RWPE2 (cell line): ENCODE measurements around the gene KCND2.

Experiments
- ATAC-seq: fragments of 200-7000 bp; cut with Tn5 transposase; 3 replicates; pipeline ENCODE4 v1.9.1; 2021; ENCODE audit warnings: low read depth
- DNase-seq: peaks from one replicate; pipeline ENCODE4 v3.0.0-alpha.2; 2020; ENCODE audit warnings: low spot score
- H3K27ac ChIP-seq: fragments of 450-650 bp; 2 replicates; pipeline ENCODE4 v1.5.1; 2017; ENCODE audit warnings: mild to moderate bottlenecking; ENCODE audit not compliant: poor library complexity, severe bottlenecking
- H3K27me3 ChIP-seq: fragments of 250-450 bp; sonication (Bioruptor Pico); 2 replicates; pipeline ENCODE4 v1.5.1; 2021; ENCODE audit warnings: mild to moderate bottlenecking, moderate library complexity; ENCODE audit not compliant: insufficient read depth, poor library complexity, severe bottlenecking
- H3K36me3 ChIP-seq: fragments of 250-450 bp; sonication (Bioruptor Pico); 2 replicates; pipeline ENCODE4 v1.5.1; 2020; ENCODE audit warnings: low read depth, mild to moderate bottlenecking, moderate library complexity
- H3K4me1 ChIP-seq: fragments of 250-450 bp; sonication (Bioruptor Pico); 2 replicates; pipeline ENCODE4 v1.5.1; 2021; ENCODE audit warnings: mild to moderate bottlenecking, moderate library complexity; ENCODE audit not compliant: insufficient read depth, poor library complexity, severe bottlenecking
- H3K4me3 ChIP-seq: fragments of 250-450 bp; sonication (Bioruptor Pico); 2 replicates; pipeline ENCODE4 v1.5.1; 2021; ENCODE audit warnings: mild to moderate bottlenecking, moderate library complexity; ENCODE audit not compliant: severe bottlenecking
- H3K9me3 ChIP-seq: fragments of 250-450 bp; sonication (Bioruptor Pico); 2 replicates; pipeline ENCODE4 v1.5.1; 2021; ENCODE audit warnings: mild to moderate bottlenecking, moderate library complexity; ENCODE audit not compliant: severe bottlenecking
- TF ChIP-seq, protein P1 (sequence below): fragments of 450-650 bp; IDR thresholded peaks from one replicate; pipeline ENCODE4 v1.5.1; 2017; ENCODE audit warnings: mild to moderate bottlenecking, moderate library complexity; ENCODE audit not compliant: poor library complexity, severe bottlenecking

Gene KCND2

DNA sequence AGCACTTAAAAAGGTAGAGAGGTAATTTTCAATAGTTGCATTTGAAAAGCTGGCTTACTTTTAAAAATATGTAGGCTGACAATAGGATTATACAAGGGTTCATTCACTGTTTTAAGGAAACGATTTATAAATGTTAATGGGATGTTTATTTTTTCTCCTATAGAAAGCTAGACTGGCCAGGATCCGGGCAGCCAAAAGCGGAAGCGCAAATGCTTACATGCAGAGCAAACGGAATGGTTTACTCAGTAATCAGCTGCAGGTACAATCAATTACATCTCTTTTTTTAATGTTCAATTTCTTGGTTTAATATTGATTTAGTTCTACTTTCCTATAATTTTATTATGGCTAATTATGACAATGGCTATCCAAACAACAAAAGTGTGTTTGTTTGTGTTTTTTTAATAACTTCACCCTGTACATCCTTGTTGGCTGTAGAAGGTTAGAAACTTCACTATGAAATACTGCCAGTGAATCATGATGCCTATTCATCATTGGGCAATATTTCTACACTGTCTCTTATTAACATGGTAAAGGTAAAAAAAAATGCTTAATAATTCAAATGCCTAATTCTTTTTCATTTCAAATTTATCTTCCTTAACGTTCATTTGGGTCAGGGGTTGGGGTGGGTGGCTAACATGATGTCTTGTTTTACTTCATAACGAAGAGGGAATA is 468.5 kb downstream of the KCND2 start:
- H3K4me3 ChIP-seq, result no peak overlapping the region
- DNase-seq (no peak), ATAC-seq (no peak)
- H3K27ac ChIP-seq, result no peak overlapping the region
- H3K9me3 ChIP-seq, result no peaks in the 10 kb centered on the region
- H3K4me1 ChIP-seq, result no peaks in the 10 kb centered on the region
- peaks cover 3% of the 10 kb centered on the region for H3K27me3 ChIP-seq
- H3K36me3 ChIP-seq, result no peaks in the 10 kb centered on the region
- TF ChIP-seq, protein P1, sequence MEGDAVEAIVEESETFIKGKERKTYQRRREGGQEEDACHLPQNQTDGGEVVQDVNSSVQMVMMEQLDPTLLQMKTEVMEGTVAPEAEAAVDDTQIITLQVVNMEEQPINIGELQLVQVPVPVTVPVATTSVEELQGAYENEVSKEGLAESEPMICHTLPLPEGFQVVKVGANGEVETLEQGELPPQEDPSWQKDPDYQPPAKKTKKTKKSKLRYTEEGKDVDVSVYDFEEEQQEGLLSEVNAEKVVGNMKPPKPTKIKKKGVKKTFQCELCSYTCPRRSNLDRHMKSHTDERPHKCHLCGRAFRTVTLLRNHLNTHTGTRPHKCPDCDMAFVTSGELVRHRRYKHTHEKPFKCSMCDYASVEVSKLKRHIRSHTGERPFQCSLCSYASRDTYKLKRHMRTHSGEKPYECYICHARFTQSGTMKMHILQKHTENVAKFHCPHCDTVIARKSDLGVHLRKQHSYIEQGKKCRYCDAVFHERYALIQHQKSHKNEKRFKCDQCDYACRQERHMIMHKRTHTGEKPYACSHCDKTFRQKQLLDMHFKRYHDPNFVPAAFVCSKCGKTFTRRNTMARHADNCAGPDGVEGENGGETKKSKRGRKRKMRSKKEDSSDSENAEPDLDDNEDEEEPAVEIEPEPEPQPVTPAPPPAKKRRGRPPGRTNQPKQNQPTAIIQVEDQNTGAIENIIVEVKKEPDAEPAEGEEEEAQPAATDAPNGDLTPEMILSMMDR, result no peak

DNA sequence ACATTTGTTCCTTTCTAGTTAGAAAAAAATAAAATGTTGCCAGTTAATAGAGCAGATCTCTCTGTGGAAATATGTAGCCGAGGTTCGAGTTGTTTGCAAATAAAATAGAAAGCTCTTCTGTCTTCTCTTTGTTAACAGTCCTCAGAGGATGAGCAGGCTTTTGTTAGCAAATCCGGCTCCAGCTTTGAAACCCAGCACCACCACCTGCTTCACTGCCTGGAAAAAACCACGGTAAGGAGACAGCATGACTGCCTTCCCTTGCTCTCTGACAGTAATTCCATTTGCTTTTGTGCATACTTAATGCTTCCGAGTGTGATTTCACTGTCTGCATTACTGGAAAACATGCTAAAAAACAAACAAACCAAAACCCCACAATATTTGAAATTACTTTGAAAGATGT is 469.4 kb downstream of the KCND2 start:
- H3K27me3 ChIP-seq, result peaks cover under 1% of the 10 kb centered on the region
- ATAC-seq (no peak), DNase-seq (no peak)
- H3K9me3 ChIP-seq, result no peaks in the 10 kb centered on the region
- no peak overlapping the region for H3K27ac ChIP-seq
- TF ChIP-seq, protein P1, result no peak
- no peak overlapping the region for H3K4me3 ChIP-seq
- no peaks in the 10 kb centered on the region for H3K4me1 ChIP-seq
- no peaks in the 10 kb centered on the region for H3K36me3 ChIP-seq

DNA sequence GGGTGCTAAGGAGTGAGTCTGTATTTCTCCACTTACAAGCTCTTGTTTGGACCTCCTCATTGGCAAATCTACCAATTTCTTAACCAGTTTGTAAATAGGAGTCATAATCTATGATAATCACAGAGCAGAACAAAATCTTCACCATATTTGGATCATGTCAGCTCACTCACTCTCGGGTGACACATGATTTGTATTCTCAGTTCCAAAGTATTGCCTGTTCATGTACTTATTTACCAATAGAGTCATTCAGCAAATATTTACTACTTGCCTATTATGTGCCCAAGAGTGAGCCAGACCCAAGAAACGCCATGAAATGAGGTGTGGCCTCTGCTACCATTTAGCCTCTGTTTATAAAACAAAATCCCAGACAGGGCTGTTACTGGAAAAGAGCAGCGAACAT is 470.2 kb downstream of the KCND2 start:
- Histone ChIP-seq H3K9me3 (no peaks in the 10 kb centered on the region), H3K4me1 (no peaks in the 10 kb centered on the region), H3K27ac (no peak overlapping the region), H3K4me3 (no peak overlapping the region), H3K36me3 (no peaks in the 10 kb centered on the region), H3K27me3 (no peaks in the 10 kb centered on the region)
- ATAC-seq, result peak; percentile 44
- TF ChIP-seq, protein P1, result no peak
- DNase-seq, result no peak

DNA sequence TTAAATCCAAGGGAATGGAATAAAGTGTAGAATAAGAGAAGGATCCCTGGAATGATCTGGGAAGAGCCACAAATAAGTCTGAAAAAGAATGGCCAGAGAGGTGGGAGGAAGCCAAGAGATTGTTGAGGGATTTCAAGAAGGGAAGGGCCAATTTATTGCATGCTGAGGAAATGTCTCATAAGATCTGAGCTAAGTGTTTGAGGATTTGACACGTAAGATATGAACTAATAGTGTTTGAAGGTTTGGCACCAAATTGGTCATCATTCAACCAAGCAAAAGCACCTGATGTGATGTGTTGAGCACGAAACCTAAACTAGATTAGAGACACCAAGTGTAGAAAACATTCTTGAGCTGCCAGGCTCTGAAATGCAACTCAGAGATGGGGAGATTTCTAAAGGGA is 487.1 kb downstream of the KCND2 start:
- no peak overlapping the region for H3K4me3 ChIP-seq
- ATAC-seq, result no peak
- H3K36me3 ChIP-seq, result no peaks in the 10 kb centered on the region
- no peak overlapping the region for H3K27ac ChIP-seq
- TF ChIP-seq, protein P1, result no peak
- DNase-seq, result no peak
- no peaks in the 10 kb centered on the region for H3K9me3 ChIP-seq
- H3K27me3 ChIP-seq, result no peaks in the 10 kb centered on the region
- H3K4me1 ChIP-seq, result no peaks in the 10 kb centered on the region

GRCh38 chr7:120760851-120761250 is 487.9 kb downstream of the KCND2 start:
- H3K4me1 ChIP-seq, result no peaks in the 10 kb centered on the region
- H3K36me3 ChIP-seq, result no peaks in the 10 kb centered on the region
- no peak for ATAC-seq
- no peak overlapping the region for H3K4me3 ChIP-seq
- H3K9me3 ChIP-seq, result no peaks in the 10 kb centered on the region
- TF ChIP-seq, protein P1, result no peak
- no peaks in the 10 kb centered on the region for H3K27me3 ChIP-seq
- no peak overlapping the region for H3K27ac ChIP-seq
- DNase-seq, result no peak
